ENCODE measurements around the gene MXRA8.

MXRA8 gene

GRCh38 chr1:1376551-1377226, 18.3 kb upstream of the MXRA8 start:
- no peak for TF ChIP-seq CTCF (conservative IDR thresholded peaks at IDR 0.05; ENCODE audit: low read depth, low read length)
- H3K4me3 ChIP-seq (ENCODE audit: low read length) = no peak overlapping the region
- DNase-seq (ENCODE audit: low read depth) = no peak

- DNase-seq (ENCODE audit: low read depth) = peak; percentile 98
- TF ChIP-seq CTCF (conservative IDR thresholded peaks at IDR 0.05; ENCODE audit: low read depth, low read length) = peak; percentile 30
- peak within 1 kb of the TSS; percentile 87 for H3K4me3 ChIP-seq (ENCODE audit: low read length)
These were observed 16.7 kb upstream of the MXRA8 start, which contains the start of gene AURKAIP1 for GRCh38 chr1:1374929-1375662. Gene AURKAIP1 (minus strand): TSS chr1:1375207. CDS start chr1:1374756, 451 bp downstream.

- TF ChIP-seq CTCF (conservative IDR thresholded peaks at IDR 0.05; ENCODE audit: low read depth, low read length) = no peak
- no peak for DNase-seq (ENCODE audit: low read depth)
These were observed 16.2 kb upstream of the MXRA8 start for GRCh38 chr1:1374589-1374928.

GRCh38 chr1:1373815-1374588, 15.6 kb upstream of the MXRA8 start:
- no peak for TF ChIP-seq CTCF (conservative IDR thresholded peaks at IDR 0.05; ENCODE audit: low read depth, low read length)
- H3K4me3 ChIP-seq (ENCODE audit: low read length) = peak overlapping the region; percentile 87
- no peak for DNase-seq (ENCODE audit: low read depth)

More at GRCh38 chr1:1374589-1374928, 16.2 kb upstream of the MXRA8 start:
- H3K4me3 ChIP-seq (ENCODE audit: low read length) = peak overlapping the region; percentile 87

- no peak for TF ChIP-seq CTCF (conservative IDR thresholded peaks at IDR 0.05; ENCODE audit: low read depth, low read length)
- DNase-seq (ENCODE audit: low read depth) = no peak
- H3K4me3 ChIP-seq (ENCODE audit: low read length) = no peak overlapping the region
These were observed 14.9 kb upstream of the MXRA8 start for GRCh38 chr1:1373051-1373814.

- DNase-seq (ENCODE audit: low read depth) = no peak
- H3K4me3 ChIP-seq (ENCODE audit: low read length) = no peak overlapping the region
- TF ChIP-seq CTCF (conservative IDR thresholded peaks at IDR 0.05; ENCODE audit: low read depth, low read length) = peak; percentile 92
These were observed 13.7 kb upstream of the MXRA8 start for GRCh38 chr1:1371746-1372711.

All from retinal pigment epithelial cell (primary cell).